GM18861 (cell line): ENCODE results near the gene COX5A.

Experiments
- ATAC-seq: cut with Tn5 transposase; IDR thresholded peaks from one replicate; pipeline ENCODE4 v1.9.1; 2021; ENCODE audit not compliant: unreplicated experiment

COX5A gene

DNA sequence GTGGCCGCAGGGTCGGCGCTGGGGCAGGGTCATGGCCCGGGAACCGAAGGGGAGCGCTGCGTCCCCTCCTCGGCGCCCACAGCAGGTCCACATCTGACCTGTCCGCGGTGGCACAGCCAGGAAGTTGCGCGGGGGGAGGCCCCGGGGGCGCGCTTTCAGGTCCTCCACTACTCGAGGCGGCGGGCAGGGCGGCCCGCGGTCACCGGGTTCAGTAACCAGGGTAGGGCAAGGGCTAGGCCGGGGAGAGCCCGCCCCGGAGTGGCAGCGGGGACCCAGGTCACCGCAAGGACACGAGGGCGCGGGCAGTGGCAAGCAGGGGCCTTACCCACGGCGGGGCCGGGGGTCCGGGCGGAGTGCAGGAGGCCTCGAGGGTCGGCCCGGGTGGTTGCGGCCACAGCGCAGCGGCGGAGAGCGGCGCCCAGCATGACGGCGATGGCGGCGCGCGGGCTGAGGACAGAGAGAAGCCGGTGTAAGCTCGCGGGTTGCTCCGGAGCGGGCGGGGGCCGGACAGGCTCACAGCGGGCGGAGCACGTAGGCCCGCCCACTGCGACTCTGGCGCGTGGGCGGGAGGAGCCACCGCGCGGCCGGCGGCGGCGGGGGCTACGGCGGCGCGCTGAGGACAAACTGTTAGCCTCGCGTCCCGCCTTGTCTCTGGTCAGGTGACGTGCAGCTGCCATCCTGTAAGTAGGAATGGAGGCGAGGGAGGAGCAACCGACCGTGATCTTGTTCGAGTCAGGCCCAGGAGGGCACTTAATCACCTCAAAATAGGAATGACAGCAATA lies at the start of gene COX5A:
Gene COX5A (minus strand): TSS at position 484 of the 782 bp plus-strand sequence. CDS start 59 bp downstream, at position 425.
- ATAC-seq = peak; percentile 80

DNA sequence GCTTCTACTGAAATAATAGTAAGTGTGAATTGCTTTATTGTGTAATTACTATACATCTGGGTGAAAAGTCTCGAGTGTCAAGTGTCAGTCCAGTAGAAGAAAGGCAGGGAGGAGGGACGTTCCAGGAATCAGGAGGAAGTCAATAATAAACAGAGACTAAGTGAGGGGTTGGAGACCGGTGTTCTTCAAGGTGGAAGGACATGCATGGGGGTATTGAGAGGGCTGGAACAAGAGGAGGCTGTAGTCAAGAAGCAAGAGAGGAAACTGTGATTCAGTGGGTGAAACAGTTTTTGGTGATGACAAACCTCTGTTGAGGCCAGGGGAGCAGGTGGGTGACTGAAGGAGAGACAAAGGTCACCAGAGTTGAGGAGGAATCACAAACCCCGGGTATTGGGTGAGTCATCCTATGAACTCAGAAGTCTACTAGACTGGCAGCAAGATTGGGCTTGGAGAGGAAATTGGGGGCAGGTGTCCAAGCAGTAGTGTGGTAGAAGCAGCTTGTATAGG lies 45.9 kb upstream of the COX5A start:
- ATAC-seq = peak; percentile 52

DNA sequence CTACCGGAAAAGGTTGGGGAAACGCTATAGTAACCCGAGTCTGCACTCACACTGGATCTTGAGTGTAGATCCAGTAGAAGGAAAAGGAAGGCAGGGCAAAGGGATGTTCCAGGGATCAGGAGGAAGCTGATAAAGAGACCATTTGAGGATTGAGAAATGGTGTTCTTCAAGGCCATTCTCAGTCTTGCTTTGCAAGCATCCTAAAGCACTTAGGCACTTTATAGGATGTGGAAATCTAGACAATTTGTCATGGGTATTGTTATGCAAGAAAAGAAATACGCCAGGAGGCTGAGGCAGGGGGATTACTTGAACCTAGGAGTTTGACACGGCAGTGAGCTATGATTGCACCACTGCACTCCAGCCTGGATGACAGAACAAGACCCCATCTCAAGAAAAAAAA lies 44.3 kb upstream of the COX5A start:
- no peak for ATAC-seq

DNA sequence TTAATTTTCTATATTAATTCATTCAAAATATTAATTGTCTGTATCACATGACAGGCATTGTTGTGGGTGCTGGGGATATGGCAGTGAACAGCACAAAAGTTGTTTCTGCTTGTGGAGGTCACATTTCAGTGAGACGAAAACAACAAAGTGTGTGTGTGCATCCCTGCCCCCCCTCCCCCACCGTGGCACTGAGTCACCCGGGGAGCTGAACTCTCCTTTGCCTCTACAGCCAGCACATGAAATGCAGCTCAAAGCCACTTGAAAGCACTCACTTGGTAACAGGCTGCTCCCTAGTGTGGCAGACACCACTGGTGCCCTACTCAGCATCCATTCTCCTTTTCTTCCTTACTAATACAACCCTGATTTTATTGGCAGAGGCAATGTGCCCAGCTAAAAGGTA lies 40.6 kb upstream of the COX5A start:
- ATAC-seq = no peak

DNA sequence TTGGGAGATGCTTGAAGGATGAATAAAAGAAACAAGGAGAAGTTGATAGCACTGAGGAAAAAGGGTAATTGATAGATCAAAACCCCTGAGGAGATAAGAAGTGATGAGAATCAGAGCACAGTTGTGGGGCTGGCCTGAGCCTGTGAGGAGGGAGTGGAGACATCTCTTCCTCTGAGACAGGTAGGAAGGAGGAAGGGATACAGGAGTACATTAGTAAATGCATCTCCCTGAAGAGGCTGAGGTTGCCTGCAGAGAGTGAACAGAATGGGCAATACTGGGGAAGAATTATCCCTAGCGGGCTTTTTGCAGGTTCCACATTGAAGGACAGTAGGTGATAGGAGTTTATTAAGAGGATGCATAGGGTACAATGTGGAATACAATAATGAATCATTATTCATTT lies 40.2 kb upstream of the COX5A start:
- no peak for ATAC-seq

DNA sequence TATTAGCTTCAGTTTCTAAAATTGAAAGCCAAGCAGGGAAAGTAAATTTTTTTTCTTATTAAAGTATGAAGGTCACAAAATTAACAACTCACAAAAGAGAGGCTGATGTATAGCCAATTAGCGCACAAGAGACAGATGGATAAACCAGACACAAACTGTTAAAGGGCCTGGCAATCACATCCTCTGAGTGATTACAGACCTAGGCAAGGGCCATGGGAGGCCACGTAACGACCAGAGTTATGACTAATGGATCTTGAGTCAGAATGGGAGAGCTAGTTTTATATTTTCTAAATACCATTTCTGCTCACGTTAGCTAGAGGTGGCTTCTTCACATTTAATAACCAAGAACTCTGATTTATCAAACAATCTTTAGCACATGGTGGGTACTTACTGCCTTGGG lies 39.7 kb upstream of the COX5A start:
- no peak for ATAC-seq

DNA sequence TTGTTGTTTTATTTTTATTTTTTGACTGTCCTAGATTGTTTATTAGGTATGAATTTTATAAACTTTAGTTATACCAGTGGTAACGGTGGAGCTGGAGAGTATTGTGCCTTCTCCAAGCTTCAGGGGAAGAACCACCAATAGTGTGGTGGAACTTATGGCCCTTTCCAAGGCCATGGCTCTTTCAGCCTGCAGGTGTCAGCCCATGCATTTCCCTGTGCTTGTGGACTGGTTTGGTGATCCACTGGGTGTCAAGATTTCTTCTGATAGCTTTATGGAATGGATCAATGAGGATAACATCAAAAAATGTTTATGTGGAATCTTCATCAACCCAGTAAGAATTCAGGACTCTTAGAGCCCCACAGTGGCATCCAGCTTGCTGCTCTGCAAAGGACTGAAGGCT lies 38.3 kb upstream of the COX5A start:
- no peak for ATAC-seq

DNA sequence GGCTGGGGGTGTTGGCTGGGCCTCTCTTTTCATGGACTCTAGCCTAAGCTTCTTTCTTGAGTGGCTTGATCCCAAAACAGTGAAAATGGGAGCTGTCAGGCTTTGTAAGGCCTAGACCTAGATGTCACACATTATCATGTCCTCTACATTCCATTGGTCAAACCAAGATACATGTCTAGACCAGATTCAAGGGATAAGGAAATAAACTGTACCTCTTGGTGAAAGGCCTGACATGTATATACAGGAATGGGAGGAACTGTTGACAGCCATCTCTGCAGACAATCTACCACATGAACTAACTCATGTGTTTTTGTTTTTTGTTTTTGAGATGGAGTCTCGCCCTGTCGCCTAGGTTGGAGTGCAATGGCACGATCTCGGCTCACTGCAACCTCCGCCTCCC lies 29.8 kb upstream of the COX5A start:
- ATAC-seq = no peak

DNA sequence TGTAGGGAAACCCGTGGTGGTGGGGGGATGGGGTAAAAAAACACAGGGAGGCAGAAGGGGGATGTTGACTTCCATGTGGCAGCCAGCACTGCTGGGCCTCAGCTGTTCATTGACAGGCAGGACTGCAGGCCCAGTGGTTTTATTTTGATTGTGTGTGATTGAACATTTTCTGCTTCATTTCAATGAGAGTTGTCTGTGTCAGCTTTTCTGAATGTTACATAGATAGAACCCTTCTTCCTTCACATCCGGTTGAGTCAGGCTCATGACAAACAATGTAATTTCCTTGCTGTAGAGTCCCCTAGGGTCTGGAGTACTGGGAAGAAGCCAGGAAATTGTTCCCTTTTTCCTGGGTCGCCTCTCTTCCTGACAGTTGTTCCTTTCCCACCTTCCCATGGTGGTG lies 26.9 kb upstream of the COX5A start:
- ATAC-seq = no peak

DNA sequence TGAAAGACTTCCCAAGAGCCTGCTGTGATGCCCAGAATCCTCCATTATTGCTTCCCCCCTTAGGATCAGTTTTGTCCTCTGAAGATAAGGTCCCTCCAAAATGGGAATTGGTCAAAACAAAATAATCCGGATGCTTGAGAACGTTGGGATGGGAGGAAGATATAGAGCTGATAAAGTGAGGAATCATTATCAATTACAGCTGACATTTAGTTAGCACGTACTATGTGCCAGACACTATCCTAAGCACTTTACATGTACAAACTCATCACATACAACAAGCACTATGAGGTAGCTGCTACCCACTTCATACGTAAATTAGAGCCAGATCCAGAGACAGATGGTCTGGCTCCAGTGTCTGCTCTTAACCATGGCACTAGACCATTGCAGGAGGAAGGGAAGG lies 25.3 kb upstream of the COX5A start:
- no peak for ATAC-seq

DNA sequence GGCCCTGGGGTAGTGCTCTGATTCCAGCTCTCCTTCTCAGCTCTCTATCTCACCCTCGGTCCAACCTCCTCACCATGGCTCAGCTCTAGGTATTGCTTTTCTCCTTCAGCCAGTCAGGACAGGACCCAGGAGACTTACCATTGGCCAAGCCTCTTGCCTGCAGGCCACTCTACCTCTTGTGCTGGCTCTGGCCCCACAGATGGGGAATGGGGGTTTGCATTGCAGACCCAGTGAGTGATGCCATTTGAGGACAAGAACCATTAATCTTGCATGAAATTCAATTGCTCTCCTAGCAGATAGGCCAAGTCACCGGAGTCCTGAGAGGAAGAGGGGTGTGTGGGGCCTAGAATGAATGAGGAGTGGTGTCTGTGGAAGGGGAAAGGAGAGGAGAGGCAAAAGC lies 24.8 kb upstream of the COX5A start:
- ATAC-seq = no peak

DNA sequence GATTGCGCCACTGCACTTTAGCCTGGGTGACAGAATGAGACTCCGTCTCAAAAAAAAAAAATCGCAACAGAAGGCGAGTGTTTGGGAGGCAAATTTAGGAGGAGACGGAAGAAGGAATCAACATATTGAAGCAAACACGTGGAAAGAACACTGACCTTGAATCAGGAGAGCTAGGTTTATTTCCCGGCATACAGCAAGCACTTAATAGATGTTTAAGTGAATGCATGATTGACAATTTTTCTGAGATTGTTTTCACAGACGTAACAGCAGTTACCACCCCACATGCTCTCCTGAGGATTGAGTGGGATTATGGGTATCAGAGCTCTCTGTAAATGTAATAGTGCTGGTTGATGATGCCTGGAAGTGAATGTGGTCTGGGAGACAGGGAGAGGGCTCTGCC lies 24.3 kb upstream of the COX5A start:
- no peak for ATAC-seq

DNA sequence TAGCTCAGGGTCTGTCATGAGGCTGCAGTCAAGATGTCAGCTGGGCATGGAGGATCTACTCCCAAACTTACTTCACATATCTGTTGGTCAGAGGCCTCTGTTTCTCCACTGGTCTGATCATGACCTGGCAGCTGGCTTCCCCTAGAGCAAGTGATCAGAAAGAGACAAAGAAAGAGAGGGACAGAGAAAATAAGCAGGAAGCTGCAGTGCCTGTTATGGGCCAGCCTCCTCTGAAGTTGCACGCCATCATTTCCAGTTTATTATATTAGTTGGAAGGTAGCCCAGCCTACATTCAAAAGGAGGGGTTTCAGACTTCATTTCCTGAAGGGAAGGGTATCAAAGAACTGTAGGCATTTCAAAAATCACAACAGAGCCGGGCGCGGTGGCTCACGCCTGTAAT lies 23.7 kb upstream of the COX5A start:
- no peak for ATAC-seq

DNA sequence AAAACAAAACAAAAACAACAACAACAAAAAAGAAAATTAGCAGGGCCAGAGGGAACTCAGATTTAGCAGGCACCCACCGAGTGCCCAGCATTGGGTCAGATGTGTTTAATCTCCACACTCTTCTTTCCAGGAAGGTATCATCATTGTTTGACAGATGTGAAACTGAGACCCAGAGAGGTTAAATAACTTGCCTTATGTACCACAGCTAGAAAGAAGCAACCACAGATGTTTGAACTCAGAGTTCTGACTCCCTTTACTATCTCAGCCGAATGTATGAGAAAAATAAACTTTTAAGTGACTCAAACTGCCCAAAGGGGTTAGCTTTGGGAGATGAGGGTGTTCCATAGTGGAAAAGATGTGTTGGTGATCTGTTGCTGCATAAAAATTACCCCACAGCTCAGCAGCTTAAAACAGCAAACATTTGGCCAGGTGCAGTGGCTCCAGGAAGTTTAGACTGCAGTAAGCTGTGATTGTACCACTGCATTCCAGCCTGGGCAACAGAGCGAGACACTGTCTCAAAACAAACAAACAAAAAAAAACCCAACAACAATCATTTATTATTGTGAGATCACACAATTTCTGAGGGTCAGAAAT lies 23.2 kb upstream of the COX5A start:
- ATAC-seq = no peak

DNA sequence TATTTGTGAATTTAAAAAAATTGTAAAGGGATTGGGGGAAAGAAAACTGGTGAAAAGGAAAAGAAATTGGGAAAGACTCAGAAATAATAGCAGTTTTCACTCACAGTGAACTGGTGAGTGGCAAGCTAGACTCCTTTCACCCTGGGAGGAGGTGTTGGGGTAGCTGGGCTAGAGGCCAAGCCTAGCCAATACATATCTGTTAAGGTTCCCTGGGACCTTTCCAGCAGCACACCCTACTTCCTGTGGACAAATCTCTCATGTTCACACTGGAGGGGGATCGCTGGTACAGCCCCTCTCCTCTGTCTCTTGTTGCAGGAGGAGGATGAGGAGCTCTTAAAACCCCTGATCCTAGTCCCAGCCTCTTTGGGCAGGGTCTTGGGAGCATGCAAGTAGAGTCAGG lies 22.4 kb upstream of the COX5A start:
- ATAC-seq = no peak

DNA sequence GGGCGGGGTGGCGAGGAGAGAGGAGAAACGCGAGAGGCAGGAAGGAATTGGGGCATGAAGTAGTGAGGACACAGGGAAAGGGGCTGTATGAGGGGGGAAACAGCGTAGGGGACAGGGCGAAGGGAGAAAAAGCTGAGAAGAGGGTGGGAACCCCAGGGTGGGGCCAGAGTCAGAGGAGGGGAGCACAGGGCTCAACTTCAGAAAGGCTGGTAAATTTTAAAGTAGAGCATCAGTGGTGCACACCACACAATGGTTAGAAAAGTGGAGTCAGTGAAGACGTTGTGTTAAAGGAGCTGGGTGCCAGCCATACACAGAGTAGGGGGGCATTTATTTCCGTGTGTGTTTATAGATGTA lies 21.7 kb upstream of the COX5A start:
- no peak for ATAC-seq

DNA sequence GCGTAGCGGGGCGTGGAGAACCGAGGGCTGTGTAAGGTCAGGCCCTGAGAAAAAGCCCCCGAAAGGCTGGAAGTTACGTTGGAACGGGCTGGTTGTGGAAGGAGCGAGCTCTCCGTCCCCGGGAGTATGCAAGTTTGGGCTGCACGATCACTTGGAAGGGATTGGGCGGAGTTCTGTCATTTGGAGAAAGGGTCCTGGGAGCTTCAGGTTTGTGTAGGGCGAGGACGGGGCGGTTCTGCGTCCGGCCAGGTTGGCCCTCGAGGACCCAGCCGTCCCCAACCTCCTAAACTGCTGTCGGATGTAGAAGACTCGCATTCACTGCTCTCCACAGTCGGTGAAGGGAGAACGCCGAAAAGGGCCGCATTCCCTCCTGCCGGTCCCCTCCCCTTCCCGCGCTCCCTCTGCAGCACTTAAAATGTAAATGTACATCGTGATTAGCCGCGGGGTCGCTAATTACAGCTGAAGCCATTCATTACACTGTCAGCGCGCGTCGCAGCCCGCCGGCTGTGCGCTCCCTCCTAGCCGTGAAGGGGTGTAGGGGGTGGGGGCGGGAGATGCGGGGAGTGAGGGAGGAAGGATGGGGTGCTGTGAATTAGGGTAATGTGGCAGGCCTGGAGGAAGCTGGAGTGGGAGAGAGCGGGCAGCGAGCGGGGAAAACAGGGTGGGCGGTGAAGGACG lies 21.2 kb upstream of the COX5A start:
- ATAC-seq = no peak

DNA sequence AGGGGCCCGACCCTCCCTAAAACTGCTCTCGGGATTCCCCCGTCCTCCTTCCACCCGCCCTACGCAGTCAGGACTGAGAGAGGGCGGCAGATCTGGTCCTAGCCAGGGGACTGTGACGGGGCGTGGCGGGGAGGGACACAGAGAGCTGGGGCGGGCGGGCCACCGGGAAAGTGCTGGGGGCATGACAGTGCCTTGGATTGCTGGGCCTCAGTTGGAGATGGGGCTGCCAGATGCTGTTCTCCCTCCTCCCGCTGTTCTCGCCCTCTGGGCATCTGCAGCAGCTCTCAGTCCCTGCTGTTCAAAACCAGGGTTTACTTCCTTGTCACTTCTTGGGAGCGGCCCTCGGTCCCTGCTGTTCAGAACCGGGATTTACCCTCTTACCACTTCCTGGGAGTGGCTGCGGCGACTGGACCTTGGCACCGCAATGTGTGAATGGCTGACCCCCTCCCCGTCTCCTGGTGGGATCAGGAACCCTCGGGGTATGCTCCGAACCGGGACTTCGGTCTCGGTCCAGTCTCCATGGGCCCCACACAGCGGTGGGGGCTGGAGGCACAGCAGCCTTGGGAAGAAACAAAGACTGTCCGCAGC lies 20.5 kb upstream of the COX5A start:
- no peak for ATAC-seq

DNA sequence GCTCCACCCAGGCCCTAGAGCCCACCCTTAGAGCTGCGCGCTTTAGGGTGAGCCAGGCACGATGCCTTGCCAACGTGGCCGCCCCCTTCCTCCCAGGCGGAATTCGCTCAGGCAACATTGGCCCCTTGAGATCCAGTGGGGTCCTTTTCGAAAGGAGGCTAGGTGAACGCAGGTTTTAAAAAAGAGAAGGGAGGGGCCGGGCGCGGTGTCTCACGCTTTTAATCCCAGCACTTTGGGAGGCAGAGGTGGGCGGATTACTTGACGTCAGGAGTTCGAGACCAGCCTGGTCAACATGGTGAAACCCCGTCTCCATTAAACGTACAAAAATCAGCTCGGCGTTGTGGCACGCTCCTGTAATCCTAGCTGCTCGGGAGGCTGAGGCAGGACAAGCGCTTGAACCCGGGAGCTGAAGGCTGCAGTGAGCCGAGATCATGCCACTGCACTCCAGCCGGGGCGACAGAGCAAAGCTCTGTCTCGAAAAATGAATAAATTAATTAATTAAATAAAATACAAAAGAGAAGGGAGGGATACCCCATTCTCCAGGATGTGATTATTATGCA lies 19.7 kb upstream of the COX5A start:
- no peak for ATAC-seq

DNA sequence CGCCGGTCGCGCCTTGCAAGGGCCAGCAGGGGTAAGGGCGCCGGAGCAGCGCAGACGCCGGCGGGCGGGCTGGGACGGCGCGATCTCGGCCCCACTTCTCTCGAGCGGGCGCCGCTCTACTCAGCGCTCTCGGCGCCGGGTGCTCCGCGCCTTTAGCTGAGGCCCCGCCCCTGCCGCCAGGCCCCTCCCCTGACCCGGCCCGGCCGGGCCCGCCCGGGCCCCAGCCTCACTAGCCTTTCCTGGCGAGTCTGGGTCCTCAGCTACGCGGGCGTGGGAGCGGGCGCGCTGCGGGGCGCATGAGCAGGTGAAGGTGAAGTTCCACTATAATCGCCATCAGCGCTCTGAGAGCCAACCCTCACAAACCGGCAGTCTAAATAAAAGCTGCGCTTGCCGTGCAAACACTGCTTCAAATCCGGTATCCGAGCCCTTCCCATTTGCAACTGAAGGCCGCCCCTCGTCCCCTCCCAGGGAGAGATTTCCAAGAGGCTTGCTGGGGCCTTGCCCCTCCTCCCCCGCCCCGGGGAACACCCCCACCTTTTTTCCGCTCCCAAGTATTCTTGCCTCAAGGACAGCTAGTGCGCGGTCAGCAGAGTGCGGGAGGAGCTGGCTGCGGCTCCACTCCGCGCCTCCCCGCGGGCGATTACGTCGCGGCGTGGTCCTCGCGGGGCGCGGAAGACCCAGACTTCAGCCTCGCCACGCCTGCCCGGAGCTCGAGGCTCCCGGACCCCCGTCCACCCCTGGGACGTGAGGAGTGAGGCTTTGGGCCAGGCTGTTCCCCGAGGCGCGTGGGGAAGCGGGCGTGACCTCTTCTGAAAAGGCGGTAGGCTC lies 19.0 kb upstream of the COX5A start, which contains the start of gene RPP25:
Gene RPP25 (minus strand): TSS at position 125 of the 828 bp plus-strand sequence. CDS start 189 bp downstream, outside the sequence.
- peak; percentile 48 for ATAC-seq
